HL-60 (cell line): ENCODE results near the gene CENPP.

Experiments used
- DNase-seq, 2 experiments: peaks; one replicate each; pipeline ENCODE4 v3.0.0-alpha.2; 2010 to 2020; ENCODE audit warnings: low read depth in 1 of 2, low spot score in 1 of 2
- H3K27ac ChIP-seq: fragments of 250-450 bp; sonication (Bioruptor Pico); replicated peaks from 2 replicates; pipeline ENCODE4 v1.5.1; 2020; ENCODE audit warnings: mild to moderate bottlenecking, moderate library complexity
- H3K27me3 ChIP-seq: fragments of 250-450 bp; sonication (Bioruptor Pico); 2 replicates; pipeline ENCODE4 v1.5.1; 2021; ENCODE audit warnings: mild to moderate bottlenecking, moderate library complexity; ENCODE audit not compliant: insufficient read depth, poor library complexity, severe bottlenecking
- H3K4me3 ChIP-seq: replicated peaks from 2 replicates; pipeline ENCODE4 v1.5.1; 2011; ENCODE audit warnings: mild to moderate bottlenecking, control low read depth, low read length; ENCODE audit not compliant: insufficient read depth
- GABPA ChIP-seq: IDR thresholded peaks from 2 replicates; pipeline ENCODE4 v1.6.1; 2012; ENCODE audit warnings: low read depth
- POLR2AphosphoS5 ChIP-seq: IDR thresholded peaks from 2 replicates; pipeline ENCODE4 v1.6.1; 2012; ENCODE audit warnings: low read depth
- SPI1 ChIP-seq: IDR thresholded peaks from 2 replicates; pipeline ENCODE4 v1.6.1; 2012; ENCODE audit warnings: low read depth, mild to moderate bottlenecking, borderline replicate concordance
- TF ChIP-seq, protein P1 (sequence below): IDR thresholded peaks from one replicate; pipeline ENCODE4 v1.5.1; 2011; ENCODE audit warnings: low read length, control low read depth, inconsistent platforms; ENCODE audit not compliant: insufficient read depth
- TF ChIP-seq, protein P2 (sequence below): IDR thresholded peaks from 2 replicates; pipeline ENCODE4 v1.6.1; 2012; ENCODE audit warnings: low read depth; ENCODE audit not compliant: insufficient replicate concordance

The CENPP gene

DNA sequence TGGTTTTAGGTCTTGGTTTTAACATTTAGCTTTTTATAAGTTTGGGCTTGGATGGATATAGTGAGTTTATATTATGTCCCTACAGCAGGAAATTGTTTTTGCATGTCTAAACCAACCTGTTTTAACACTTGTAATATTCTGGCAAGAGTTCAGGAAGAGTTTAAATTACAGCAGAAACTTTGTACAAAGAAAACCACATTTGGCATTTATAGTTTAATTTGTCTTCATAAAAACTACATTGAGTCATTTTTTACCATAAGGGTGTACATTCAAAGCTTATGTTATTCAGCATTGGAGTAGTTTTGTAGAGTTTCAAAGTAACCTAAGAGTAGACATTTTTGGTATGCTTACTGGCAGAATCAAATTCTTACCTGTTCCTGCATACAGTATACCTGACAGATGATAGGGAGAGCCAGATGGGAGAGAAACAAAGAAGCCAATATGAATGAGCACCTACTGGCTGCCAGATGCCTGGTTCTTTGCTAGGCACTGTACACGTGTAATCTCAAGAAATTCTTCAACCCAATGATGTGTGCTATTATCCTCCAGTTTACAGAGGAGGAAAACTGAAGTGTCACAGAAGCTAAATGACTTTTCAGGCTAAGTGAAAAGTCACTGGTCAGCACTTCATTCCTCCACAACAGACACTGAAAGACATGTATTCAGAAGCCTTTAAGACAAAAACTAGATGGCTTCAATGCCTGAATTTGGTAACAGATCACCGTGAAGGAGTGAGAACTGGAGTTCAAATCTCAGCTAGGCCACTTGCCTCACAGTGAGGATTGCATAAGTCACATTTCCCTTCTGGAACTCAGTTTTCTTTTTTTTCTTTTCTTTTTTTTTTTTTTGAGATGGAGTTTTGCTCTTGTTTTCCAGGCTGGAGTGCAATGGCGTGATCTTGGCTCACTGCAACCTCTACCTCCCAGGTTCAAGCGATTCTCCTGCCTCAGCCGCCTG, 235.9 kb downstream of the CENPP start:
- DNase-seq = no peak
- Histone ChIP-seq H3K27ac (no peak overlapping the region), H3K27me3 (no peaks in the 10 kb centered on the region), H3K4me3 (no peak overlapping the region)
- TF ChIP-seq POLR2AphosphoS5 (no peak), SPI1 (no peak), GABPA (no peak)
- TF ChIP-seq, protein P1, sequence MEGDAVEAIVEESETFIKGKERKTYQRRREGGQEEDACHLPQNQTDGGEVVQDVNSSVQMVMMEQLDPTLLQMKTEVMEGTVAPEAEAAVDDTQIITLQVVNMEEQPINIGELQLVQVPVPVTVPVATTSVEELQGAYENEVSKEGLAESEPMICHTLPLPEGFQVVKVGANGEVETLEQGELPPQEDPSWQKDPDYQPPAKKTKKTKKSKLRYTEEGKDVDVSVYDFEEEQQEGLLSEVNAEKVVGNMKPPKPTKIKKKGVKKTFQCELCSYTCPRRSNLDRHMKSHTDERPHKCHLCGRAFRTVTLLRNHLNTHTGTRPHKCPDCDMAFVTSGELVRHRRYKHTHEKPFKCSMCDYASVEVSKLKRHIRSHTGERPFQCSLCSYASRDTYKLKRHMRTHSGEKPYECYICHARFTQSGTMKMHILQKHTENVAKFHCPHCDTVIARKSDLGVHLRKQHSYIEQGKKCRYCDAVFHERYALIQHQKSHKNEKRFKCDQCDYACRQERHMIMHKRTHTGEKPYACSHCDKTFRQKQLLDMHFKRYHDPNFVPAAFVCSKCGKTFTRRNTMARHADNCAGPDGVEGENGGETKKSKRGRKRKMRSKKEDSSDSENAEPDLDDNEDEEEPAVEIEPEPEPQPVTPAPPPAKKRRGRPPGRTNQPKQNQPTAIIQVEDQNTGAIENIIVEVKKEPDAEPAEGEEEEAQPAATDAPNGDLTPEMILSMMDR = no peak
- TF ChIP-seq, protein P2, sequence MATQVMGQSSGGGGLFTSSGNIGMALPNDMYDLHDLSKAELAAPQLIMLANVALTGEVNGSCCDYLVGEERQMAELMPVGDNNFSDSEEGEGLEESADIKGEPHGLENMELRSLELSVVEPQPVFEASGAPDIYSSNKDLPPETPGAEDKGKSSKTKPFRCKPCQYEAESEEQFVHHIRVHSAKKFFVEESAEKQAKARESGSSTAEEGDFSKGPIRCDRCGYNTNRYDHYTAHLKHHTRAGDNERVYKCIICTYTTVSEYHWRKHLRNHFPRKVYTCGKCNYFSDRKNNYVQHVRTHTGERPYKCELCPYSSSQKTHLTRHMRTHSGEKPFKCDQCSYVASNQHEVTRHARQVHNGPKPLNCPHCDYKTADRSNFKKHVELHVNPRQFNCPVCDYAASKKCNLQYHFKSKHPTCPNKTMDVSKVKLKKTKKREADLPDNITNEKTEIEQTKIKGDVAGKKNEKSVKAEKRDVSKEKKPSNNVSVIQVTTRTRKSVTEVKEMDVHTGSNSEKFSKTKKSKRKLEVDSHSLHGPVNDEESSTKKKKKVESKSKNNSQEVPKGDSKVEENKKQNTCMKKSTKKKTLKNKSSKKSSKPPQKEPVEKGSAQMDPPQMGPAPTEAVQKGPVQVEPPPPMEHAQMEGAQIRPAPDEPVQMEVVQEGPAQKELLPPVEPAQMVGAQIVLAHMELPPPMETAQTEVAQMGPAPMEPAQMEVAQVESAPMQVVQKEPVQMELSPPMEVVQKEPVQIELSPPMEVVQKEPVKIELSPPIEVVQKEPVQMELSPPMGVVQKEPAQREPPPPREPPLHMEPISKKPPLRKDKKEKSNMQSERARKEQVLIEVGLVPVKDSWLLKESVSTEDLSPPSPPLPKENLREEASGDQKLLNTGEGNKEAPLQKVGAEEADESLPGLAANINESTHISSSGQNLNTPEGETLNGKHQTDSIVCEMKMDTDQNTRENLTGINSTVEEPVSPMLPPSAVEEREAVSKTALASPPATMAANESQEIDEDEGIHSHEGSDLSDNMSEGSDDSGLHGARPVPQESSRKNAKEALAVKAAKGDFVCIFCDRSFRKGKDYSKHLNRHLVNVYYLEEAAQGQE = no peak

DNA sequence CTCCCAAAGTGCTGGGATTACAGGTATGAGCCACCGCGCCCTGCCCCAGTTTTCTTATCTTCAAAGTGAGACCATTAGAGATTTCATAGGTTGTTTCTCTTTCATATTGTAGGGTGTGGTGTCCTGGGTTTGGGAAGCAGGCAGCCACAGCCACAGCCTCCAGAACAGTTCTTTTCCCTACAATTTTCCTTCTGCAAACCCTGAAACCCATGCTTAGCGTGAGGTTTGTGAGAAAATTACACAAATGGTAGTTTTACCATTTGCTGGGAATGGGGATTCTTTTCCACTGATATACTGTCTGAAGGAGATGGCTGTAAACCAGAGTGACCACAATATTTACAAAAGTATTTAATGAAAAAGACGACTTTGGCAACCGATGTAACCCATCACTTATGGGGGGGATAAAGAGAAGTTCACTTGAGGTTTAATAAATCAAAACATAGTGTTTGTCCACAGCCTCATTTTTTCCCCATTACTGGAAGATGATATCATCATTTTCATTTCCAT, 236.8 kb downstream of the CENPP start:
- Histone ChIP-seq H3K4me3 (no peak overlapping the region), H3K27ac (no peak overlapping the region), H3K27me3 (no peaks in the 10 kb centered on the region)
- TF ChIP-seq POLR2AphosphoS5 = no peak
- TF ChIP-seq SPI1 = no peak
- TF ChIP-seq, protein P1 = no peak
- TF ChIP-seq GABPA = no peak
- TF ChIP-seq, protein P2 = no peak
- DNase-seq = no peak

DNA sequence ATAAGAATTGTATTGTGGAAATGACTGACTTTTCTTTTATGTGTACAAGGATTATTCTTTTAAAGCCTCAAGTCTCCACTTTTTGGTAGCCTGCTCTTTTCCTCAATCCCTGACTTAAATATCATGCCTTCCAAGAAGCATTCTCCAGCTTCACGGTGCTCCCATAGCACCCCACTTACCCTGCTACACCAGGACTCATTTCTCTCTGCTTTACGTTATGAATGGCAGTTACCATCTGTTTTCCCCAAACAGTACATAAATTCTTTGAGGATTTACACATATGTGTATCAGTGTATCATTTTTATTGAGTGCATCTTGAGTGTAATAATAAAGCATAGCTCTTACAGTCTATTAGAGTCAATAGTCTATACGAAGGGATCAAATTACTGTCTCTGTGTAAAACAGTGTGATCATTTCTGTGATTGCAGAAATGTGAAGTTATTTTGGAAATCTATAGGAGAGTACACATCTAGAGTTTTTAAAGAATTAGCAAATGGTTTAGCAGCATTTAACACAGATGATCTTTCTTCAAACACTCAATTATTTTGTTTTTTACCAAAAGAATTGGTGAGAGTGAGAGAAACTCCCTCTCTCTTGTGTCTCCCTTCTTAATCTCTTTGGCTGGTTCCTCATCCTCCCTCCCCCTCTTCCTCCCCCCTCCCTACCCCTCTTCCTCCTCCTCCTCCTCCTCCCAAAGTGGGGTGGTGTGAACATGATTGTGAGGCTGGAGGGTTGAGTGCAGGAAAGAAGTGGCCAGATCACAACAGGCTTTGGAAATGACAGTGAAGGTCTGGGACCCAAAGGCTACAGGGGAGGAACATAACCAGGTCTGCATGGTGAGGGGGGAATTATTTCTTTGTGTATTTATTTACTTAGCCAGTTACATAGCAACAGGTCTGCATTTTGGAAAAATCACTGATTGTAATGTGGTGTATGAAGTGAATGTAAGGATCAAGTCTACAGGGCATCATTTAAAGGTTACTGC, 237.7 kb downstream of the CENPP start:
- Histone ChIP-seq H3K4me3 (no peak overlapping the region), H3K27me3 (no peaks in the 10 kb centered on the region), H3K27ac (no peak overlapping the region)
- TF ChIP-seq, protein P2 = no peak
- no peak for TF ChIP-seq SPI1
- no peak for DNase-seq
